GM21360 (cell line): ENCODE data around the gene CTSO.
"Not testable (repeated sequence)": the region's sequence is repeated elsewhere in the genome, so short reads cannot be mapped to it uniquely, and the experiment has no call there.

ENCODE experiments used
- ATAC-seq: cut with Tn5 transposase; IDR thresholded peaks from one replicate; pipeline ENCODE4 v1.9.1; 2021; ENCODE audit warnings: mild to moderate bottlenecking, moderate library complexity; ENCODE audit not compliant: unreplicated experiment

Gene CTSO

DNA sequence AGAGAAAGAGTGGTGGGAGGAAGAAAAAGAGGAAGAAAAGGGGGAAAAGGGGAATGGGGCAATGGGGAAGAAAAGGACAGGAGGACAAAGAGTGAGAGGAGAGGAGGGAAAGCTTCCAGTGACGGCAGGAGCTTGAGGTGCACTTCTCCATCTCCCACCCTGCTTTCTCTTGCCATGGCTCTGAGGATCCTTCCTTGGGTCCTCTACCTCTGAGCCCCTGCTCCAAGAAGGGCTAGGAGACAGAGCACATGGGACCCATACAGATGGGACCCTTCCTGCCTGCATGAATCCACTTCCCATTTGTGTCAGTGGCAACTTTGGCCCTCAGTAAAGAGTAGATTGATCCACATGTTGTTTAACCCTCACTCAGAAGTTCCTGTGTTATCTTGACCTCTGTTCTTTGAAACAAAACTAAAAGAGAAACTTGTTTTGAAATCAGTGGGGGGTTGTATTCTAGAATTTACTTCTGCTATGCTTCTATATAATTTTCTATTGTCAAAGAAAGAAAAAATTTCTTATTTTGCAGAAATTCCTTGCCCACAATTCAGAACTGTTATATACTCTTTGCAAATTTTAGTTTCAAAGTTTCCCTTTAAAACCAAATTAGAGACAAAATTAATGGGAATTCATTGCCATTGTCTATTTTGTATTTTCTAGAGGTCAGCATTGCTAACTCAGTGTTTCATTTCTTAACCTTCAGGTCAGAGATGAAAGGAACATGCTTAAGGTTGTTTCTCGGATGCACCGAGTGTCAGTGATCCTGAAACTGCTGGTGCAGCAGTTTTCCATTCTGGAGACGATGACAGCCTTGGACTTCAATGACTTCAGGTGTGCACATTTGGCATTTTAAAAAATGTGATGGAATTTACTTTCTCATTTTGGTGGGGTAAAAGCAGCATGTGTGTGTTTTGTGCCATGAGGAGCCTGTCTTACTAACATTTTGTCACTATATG, 45.2 kb downstream of the CTSO start:
- no peak for ATAC-seq

DNA sequence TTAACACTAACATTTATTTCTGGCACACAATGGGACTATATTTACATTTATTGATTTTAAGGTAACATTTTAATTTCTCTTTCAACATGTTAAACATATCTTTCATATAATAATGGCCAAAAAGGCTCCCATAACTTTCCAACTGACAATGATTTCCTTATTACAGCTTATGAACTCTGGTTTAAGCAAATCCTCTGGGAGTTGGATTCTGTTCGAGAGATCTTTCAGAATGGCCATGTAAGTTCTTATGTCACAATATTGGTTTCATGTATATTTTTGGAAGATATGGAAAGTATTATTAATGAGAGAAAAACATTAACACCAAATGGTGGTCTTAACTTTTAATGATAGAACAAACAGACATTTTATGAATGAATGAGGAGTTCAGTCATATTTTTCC, 46.1 kb downstream of the CTSO start:
- no peak for ATAC-seq

DNA sequence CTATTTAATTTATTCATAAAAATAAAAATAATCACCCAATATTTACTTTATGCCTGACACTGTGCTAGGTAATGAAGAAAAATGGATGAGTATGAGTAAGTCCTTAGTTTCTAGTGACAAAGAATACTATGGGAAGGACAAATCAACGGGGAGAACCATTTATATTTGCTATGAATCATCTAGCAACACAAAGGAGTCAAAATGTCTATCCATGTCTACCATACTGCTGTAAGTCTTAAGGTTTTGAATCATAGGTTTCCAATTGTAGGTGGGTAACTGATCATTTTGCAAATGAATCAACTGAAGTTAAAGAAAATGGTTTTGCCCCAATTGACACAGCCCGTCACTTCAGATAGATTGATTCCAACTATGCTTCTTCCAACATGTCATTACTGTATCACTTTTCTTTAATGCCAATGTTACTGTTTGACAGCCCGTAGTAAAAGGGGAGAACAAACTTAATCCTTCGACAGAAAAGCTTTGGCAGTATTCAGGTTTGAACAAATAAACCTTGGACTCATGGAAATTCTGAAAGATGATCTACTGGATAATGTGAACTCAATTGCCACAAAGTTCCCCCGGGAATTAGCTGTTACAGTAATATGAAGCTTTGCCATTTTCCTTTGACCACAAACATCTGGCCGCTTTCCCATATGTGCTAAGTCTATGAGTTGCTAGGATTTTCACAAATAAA, 47.0 kb downstream of the CTSO start:
- no peak for ATAC-seq

DNA sequence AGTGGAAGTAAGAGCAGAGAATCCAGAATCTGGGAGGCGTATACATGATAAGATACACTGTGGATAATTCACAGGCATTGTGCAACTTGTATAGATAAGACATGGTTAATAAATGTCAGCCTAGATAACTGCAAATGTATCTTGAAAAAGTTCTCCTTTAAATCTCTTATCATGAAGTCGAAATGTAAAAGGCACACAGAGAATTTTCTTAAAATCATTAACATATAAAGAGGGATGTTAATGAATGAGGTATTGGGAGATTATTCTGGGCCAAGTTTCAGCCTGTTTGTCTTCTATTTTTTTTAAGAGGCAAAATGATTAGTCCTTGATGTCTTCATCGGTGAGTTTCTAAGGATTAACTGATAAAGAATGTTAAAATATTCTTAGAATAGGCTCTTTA, 49.3 kb downstream of the CTSO start:
- ATAC-seq: no peak

DNA sequence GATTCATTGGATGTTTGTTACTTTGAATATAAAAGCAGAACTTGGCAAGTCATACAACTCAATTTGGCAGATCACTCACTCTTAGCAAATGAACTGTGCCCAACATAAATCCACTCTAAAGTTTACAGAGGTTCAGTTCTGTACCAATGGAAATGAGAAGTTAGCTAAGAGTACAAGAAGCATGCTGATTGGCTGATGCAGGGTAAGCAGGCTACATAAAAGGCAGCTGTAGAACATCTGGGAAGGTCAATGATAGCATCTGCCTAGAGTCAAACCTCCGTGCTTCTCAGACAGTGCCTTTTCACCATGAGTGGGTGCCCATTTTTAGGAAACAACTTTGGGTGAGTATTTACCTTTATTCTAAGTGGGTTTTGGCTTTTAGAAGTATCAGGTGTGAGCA, 50.2 kb downstream of the CTSO start, which contains the start of gene TDO2:
TDO2 (plus strand) TSS at position 244 of the 400 bp plus-strand sequence; CDS start at position 307, 63 bp downstream.
- no peak for ATAC-seq

DNA sequence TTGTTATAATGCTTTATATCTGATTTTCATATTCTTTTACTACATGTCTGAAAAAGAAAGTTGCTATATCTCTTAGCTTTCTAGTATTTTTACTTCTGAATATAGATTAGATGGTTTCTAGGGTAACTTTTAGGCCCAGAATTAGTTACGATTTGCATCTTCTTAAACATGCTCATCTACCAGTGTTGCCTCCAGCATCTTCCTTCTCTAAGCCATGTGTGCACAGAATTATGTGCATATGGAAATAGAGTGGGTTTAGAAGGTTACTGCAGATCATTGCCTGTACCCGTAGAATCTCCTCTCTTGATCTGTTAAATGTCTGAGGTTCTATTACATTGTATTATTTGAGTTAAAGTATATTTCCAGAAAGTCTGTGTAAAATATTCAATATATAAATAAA, 52.7 kb downstream of the CTSO start:
- ATAC-seq: no peak

DNA sequence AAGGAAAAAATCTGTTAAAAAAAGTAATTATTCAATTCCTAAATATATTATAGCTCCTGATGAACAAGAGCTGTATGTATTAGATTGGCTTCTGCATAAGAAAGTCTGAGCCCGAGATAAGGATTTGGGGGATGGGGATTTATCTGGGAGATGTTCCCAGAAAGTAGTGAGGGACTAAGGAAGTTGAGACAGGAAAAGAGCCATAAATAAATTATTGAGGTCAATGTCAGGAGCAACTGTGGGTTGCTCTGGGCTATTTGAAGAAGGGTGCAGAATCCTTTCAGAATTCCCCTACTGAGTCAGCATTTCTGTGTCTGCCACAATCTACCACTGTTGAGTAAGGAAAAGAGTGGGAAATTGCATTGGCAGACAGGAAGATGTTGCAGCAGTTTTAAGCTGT, 53.3 kb downstream of the CTSO start:
- ATAC-seq: no peak

DNA sequence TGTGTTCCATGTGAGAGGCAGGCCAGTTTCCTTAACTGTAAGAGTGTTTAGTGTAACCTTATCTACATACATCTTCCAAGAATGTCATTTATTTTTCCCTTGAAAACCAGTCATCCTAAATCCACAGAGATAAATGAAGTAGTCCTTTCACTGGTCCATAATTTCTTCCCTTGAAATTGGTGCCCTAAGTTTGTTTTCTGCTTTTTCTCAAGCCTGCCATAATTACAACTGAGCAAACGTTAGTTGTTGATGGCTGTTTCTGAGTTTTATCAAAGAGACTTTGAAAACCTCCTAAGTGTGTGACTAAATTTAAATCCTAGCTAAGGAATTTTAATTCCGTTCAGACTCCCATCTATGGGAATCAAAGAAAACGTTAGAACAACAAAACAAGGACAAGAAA, 53.8 kb downstream of the CTSO start:
- no peak for ATAC-seq

DNA sequence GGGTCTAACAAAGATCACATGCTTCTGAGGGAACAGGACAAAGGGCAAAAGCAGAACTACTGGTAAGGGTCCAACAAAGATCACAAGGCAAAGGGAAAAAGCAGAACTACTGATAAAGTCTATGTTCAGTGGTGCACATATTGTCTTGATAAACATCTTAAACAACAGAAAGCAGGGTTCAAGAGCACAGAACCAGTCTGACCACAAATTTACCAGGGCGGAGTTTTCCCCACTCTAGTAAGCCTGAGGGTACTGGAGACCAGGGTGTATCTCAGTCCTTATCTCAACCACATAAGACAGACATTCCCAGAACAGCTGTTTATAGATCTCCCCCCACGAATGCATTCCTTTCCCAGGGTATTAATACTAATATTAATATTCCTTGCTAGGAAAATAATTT, 55.3 kb downstream of the CTSO start:
- ATAC-seq: not testable (repeated sequence)

DNA sequence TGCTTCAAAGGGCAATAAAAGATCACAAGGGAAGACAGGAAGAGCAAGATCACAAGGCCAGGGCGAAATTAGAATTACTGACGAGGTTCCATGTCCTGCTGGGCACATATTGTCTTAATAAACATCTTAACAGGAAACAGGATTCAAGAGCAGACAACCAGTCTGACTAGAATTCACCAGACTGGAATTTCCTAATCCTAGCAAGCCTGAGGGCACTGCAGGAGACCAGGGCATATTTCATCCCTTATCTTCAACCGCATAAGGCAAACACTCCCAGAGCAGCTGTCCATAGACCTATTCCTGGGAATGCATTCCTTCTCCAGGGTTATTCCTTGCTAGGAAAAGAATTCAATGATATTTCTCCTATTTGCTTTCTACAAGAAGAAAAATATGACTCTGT, 62.6 kb downstream of the CTSO start:
- no peak for ATAC-seq

DNA sequence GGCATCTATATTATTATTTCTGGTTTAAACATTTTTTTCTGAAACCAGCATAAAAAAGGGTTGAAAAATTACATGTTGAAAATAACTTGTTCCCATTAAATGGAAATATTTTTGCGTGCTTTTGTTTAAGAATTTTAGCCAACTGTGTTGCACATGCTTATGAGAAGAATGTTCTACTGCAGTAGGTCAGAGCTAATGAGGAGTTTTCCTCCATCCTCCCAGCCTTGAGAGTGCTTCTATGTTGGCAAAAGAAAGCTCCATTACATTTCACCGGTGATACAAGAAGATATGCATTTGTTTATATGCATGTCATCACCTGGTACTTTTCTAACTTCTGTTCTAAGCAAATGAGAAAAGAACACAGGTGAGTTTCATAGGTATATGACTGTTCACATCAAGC, 63.7 kb downstream of the CTSO start:
- no peak for ATAC-seq

DNA sequence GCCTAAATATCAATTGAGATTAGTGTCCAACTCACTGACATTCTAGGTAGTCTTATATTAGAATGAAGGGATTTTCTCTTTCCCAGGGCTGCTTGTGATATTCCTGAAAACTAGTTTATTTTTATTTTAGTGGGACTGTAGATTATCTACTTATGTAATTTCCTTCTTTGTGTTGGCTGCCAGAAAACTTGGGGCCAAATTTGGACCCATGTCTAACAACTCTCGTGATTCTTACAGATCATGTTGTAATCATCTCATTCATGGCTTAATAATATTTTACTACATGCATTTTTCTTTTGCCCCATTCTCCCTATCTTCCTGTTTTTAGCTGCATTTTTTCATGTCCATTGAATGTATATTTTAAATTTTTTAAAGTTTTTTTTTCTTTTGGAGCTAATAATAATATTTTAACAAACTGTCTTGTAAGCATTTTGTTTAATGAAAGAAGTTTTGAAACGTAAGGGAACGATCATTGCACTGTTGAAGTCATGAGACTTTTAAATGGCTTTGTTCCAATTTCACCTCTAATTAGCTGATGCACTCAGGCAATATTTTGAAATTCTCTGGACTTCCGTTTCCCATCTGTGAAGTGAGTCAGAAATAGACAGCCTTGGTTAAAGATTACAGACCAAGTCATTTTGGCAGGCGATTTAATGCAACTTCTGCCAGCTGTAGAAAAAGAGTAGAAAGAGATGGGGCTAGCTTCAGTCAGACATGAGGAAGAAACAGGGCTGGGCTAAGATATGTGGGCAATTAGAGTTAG, 64.5 kb downstream of the CTSO start:
- ATAC-seq: no peak

DNA sequence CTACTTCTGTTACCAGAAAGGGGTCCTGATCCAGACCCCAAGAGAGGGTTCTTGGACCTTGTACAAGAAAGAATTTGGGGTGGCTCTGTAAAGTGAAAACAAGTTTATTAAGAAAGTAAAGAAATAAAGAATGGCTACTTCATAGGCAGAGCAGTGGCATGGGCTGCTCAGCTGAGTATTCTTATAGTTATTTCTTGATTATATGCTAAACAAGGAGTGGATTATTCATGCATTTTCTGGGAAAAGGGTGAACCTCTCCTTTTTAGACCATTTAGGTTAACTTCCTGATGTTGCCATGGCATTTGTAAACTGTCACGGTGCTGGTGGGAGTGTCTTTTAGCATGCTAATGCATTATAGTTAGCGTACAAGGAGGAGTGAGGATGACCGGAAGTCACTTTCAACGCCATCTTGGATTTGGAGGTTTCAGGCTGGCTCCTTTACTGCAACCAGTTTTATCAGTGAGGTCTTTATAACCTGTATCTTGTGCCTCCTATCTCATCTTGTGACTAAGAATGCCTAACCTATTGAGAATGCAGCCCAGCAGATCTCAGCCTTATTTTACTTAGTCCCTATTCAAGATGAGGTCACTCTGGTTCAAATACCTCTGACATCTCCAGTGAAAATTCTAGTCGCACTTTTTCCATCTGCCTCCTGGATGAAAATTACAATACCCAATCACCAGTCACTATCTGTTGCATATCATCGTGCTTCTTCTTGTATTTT, 65.7 kb downstream of the CTSO start:
- no peak for ATAC-seq

DNA sequence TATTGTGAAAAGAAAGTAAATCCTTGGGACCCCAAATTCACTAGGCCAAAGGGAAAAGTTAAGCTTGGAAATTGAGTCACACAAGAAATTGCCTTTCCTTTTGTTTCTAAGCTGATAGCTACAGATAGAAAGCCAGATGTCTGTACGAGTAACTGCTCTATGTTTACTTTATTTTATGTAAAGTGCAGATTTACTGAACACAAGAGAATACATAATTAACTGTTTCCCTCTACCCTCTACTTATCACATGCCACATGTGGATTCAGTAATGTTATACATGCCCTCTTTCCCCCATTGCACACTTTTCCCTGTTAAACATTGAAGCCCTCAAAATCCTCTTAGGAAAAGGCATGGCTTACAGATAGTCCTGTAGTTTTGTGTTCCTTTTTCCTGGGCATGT, 66.6 kb downstream of the CTSO start:
- ATAC-seq: no peak

DNA sequence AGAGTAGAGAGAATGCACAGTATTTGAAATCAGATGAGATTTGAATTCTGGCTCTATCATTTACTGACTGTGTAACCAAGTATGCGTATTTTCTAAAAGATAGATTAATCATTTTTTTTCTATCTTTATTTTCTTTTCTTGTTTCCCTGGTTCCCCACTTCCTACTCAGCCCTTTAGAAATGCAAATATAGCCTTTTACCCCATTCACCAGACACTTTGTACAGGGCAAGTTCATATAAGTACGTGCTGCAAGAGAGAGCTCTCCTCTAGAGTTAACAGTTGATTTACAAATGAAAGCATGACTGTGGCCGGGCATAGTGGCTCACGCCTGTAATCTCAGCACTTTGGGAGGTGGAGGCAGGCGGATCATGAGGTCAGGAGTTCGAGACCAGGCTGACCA, 68.0 kb downstream of the CTSO start:
- no peak for ATAC-seq

DNA sequence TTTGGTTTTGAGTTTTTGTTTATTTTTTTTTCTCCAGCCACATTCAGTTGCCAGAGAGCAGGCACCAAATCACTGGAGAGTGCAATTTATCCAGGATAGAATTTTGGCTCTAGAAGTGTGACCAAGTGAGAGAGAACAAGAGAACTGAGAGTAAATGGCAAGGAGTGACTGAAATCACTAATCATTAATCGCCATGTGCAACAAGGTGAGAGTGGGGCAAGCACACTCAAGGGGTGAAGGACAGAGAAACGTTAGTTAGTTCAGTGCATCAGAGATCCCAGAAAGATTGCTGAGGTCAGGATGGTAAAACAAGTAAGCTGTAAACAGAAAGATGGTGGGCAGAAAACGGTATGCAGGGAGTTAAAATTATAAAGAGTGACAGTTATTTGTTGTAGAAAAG, 69.8 kb downstream of the CTSO start:
- no peak for ATAC-seq

DNA sequence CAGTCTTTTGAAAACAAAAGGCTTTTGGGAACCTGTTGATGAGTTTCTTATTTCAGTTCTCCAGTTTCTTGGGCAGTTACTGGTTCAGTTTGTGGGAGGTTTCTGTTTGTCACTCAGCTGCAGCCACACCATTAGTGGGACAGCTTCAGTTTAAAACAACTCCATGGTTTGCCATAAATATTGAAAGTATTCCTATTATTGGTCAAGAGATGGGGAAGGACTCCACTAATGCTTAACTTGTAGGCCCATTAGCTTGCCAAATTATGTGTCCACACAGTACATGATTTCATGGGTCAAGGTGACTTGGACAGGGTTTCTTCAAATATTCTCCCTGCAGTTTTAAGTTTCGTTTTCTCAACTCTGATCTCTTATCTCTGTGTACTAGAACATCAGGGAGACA, 72.1 kb downstream of the CTSO start:
- ATAC-seq: peak; percentile 48

DNA sequence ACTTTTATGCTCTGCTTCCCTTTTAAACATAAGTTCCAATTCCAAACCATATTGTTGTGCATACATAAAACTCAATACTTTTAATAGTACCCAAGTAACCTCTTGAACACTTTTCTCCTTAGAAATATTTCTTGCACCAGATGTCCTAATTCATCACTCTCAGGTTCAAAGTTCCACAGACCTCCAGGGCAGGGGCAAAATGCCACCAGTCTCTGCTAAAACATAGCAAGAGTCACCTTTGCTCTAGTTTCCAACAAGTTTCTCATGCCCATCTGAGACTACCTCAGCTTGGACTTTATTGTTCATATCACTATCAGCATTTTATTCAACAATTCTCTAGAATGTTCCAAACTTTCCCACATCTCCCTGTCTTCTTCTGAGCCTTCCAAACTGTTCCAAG, 73.9 kb downstream of the CTSO start:
- ATAC-seq: no peak

DNA sequence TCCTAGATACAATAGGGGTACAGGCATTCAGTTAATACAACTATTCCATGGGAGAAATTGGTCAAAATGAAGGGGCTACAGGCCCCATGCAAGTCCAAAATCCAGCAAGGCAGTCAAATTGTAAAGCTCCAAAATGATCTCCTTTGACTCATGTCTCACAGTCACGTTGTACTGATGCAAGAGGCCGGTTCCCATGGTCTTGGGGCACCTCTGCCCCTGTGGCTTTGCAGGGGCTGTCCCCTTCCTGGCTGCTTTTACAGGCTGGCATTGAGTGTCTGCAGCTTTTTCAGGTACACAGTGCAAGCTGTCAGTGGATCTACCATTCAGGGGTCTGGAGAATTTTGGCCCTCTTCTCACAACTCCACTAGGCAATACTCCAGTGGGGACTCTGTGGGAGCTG, 75.1 kb downstream of the CTSO start:
- ATAC-seq: no peak

DNA sequence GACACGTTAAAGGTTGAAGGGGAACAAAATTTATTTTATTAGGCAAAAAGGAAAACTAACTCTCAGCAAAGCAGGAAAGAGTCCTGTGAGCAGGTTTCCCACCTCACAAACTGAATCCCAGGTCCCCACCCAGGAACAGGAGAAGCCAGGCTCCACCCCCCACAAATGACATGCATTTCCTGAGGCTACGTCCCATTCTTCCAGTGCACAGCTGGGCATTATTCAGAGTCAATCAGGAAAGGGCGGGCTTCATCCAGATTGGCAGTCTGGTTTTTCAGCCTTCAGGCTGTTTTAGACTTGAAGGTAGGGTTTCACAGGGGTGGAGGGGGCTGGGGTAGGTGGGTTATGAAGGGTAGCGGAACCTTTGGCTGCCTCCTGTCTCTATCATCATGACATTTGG, 75.7 kb downstream of the CTSO start:
- no peak for ATAC-seq

DNA sequence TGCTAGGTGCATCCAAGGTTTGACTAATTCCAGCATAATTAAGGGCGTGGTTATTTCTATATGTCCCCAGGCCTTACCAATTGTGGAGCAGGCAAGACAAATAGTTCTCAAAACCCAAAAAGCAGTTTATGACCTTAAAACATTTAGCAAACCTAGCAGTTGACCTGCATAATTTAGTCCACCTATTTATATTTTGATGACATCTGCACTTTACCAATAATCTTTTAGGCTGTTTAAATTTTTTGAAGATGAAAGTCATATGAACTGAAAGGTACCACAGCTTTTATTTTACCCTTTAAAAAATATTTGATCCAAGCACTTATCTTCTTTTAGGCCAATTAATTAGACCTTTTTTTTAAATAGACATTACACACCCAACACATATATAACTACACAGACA, 77.8 kb downstream of the CTSO start:
- no peak for ATAC-seq
